IMR-90 (cell line): Measurements from ENCODE around the gene RHO.

Experiments used
- POLR2A ChIP-seq: IDR thresholded peaks from 2 replicates; pipeline ENCODE4 v1.6.1; 2012; ENCODE audit warnings: mild to moderate bottlenecking, low read depth, low read length
- RAD21 ChIP-seq: IDR thresholded peaks from 2 replicates; pipeline ENCODE4 v1.6.1; 2012; ENCODE audit warnings: low read length, improper control_type of control experiment
- RCOR1 ChIP-seq: IDR thresholded peaks from 2 replicates; pipeline ENCODE4 v1.6.1; 2012; ENCODE audit warnings: mild to moderate bottlenecking, low read length, improper control_type of control experiment; ENCODE audit not compliant: insufficient replicate concordance
- TF ChIP-seq, protein P1 (sequence below): conservative IDR thresholded peaks from 2 replicates; pipeline ENCODE4 v1.5.1; 2012; ENCODE audit warnings: mild to moderate bottlenecking, low read depth, low read length, improper control_type of control experiment
- TF ChIP-seq, protein P2 (sequence below): fragments of 150-350 bp; IDR thresholded peaks from 2 replicates; pipeline ENCODE4 v1.6.1; 2016; ENCODE audit warnings: low read depth, mild to moderate bottlenecking, low read length, moderate library complexity, borderline replicate concordance

DNA sequence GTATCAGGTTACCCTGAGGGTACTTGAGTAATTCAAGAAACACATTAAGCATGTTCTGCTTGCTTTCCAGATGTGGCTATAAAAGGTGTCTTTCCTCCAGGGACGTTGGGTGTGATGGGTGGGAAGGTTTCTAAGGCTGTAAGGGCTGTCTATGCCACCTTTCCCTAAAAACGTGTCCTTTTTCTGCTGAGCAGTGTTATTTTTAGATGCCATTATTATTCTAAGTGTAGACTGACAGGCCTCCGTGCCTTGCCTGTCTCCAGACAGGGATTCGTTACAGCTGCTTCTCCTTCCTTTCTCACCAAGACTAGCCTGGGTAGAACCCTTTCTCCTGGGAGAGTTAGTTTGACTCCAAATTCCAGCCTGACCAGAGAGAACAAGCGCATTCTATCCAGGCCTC lies 26.8 kb upstream of the RHO start:
- TF ChIP-seq, protein P1, sequence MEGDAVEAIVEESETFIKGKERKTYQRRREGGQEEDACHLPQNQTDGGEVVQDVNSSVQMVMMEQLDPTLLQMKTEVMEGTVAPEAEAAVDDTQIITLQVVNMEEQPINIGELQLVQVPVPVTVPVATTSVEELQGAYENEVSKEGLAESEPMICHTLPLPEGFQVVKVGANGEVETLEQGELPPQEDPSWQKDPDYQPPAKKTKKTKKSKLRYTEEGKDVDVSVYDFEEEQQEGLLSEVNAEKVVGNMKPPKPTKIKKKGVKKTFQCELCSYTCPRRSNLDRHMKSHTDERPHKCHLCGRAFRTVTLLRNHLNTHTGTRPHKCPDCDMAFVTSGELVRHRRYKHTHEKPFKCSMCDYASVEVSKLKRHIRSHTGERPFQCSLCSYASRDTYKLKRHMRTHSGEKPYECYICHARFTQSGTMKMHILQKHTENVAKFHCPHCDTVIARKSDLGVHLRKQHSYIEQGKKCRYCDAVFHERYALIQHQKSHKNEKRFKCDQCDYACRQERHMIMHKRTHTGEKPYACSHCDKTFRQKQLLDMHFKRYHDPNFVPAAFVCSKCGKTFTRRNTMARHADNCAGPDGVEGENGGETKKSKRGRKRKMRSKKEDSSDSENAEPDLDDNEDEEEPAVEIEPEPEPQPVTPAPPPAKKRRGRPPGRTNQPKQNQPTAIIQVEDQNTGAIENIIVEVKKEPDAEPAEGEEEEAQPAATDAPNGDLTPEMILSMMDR: no peak
- TF ChIP-seq POLR2A (no peak), RCOR1 (no peak), RAD21 (no peak)
- TF ChIP-seq, protein P2, sequence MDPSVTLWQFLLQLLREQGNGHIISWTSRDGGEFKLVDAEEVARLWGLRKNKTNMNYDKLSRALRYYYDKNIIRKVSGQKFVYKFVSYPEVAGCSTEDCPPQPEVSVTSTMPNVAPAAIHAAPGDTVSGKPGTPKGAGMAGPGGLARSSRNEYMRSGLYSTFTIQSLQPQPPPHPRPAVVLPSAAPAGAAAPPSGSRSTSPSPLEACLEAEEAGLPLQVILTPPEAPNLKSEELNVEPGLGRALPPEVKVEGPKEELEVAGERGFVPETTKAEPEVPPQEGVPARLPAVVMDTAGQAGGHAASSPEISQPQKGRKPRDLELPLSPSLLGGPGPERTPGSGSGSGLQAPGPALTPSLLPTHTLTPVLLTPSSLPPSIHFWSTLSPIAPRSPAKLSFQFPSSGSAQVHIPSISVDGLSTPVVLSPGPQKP: no peak
